ENCODE data around the gene NUDT8.
"Not testable (repeated sequence)": the region's sequence is repeated elsewhere in the genome, so short reads cannot be mapped to it uniquely, and the experiment has no call there.

Gene NUDT8

DNA sequence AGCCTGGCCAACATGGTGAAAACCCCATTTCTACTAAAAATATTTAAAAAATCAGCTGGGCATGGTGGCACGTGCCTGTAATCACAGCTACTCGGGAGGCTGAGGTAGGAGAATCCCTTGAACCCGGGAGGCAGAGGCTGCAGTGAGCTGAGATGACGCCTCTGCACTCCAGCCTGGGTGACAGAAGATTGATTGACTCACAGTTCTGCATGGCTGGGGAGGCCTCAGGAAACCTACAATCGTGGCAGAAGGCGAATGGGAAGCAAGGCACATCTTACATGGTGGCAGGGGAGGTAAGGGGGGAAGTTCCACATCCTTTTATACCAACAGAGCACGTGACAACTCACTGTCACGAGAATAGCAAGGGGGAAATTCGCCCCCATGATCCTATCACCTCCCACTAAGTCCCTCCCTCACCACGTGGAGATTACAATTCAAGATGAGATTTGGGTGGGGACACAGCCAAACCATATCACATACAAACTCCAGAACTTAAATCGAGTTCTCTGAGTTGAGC lies 40.8 kb downstream of the NUDT8 start:
- DNase-seq (ENCODE audit: low read depth in 2 of 2) = not testable (repeated sequence)

DNA sequence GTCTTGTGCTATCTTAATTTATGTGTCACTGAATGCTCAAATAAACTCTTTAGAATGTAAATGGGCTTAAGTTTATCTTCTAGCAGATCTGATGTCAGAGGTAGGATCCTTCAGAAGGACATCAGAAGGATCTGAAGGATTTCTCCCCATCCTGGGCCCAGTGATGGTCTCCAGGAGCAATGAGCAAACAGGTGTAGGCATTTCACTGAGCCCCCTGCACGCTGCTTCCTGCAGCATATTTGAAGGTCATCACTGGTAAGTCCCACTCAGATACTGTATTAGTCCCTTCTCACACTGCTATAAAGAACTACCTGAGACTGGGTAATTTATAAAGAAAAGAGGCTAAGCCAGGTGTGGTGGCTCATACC lies 41.6 kb downstream of the NUDT8 start:
- DNase-seq (ENCODE audit: low read depth in 2 of 2) = no peak

GRCh38 chr11:67586568-67587250 lies 43.0 kb downstream of the NUDT8 start:
- no peak for DNase-seq (ENCODE audit: low read depth in 2 of 2)

GRCh38 chr11:67585911-67586310 lies 43.8 kb downstream of the NUDT8 start:
- no peak for DNase-seq (ENCODE audit: low read depth in 2 of 2)

DNA sequence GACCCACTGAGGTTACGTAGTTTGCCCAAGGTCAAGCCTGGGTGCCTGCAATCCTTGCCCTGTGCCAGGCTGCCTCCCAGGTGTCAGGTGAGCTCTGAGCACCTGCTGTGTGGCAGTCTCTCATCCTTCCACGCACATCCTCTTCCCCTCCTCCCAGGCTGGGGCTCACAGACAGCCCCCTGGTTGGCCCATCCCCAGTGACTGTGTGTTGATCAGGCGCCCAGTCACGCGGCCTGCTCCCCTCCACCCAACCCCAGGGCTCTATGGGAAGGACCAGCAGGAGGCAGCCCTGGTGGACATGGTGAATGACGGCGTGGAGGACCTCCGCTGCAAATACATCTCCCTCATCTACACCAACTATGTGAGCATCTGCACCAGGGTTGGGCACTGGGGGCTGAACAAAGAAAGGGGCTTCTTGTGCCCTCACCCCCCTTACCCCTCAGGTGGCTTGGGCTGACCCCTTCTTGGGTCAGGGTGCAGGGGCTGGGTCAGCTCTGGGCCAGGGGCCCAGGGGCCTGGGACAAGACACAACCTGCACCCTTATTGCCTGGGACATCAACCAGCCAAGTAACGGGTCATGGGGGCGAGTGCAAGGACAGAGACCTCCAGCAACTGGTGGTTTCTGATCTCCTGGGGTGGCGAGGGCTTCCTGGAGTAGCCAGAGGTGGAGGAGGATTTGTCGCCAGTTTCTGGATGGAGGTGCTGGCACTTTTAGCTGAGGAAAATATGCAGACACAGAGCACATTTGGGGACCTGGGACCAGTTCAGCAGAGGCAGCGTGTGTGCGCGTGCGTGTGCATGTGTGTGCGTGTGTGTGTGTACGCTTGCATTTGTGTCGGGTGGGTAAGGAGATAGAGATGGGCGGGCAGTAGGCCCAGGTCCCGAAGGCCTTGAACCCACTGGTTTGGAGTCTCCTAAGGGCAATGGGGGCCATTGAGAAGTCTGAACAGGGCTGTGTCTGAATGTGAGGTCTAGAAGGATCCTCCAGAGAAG lies 44.6 kb downstream of the NUDT8 start:
- no peak for DNase-seq (ENCODE audit: low read depth in 2 of 2)

DNA sequence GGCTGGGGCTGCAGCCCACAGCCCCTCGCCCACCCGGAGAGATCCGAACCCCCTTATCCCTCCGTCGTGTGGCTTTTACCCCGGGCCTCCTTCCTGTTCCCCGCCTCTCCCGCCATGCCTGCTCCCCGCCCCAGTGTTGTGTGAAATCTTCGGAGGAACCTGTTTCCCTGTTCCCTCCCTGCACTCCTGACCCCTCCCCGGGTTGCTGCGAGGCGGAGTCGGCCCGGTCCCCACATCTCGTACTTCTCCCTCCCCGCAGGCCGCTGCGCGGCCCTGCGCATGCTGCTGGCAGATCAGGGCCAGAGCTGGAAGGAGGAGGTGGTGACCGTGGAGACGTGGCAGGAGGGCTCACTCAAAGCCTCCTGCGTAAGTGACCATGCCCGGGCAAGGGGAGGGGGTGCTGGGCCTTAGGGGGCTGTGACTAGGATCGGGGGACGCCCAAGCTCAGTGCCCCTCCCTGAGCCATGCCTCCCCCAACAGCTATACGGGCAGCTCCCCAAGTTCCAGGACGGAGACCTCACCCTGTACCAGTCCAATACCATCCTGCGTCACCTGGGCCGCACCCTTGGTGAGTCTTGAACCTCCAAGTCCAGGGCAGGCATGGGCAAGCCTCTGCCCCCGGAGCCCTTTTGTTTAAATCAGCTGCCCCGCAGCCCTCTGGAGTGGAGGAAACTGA lies 45.4 kb downstream of the NUDT8 start:
- DNase-seq (ENCODE audit: low read depth in 2 of 2) = no peak

GRCh38 chr11:67583247-67584204 lies 46.2 kb downstream of the NUDT8 start, which contains the start of gene GSTP1:
Gene GSTP1 (plus strand): TSS chr11:67583812. CDS start chr11:67583844, 32 bp downstream.
- peak; percentile 80 to 83 for DNase-seq (ENCODE audit: low read depth in 2 of 2)

DNA sequence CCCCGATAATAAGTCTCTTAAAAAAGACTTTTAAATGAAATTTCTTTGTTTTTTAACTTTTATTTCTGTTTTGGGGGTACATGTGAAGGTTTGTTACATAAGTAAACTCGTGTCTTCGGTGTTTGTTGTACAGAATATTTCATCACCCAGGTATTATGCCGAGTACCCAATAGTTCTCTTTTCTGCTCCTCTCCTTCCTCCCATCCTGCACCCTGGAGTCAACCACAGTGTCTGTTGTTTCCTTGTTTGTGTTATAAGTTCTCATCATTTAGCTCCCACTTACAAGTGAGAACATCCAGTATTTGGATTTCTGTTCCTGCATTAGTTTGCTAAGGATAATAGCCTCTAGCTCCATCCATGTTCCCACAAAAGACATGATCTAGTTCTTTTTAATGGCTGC lies 47.7 kb downstream of the NUDT8 start:
- no peak for DNase-seq (ENCODE audit: low read depth in 2 of 2)

DNA sequence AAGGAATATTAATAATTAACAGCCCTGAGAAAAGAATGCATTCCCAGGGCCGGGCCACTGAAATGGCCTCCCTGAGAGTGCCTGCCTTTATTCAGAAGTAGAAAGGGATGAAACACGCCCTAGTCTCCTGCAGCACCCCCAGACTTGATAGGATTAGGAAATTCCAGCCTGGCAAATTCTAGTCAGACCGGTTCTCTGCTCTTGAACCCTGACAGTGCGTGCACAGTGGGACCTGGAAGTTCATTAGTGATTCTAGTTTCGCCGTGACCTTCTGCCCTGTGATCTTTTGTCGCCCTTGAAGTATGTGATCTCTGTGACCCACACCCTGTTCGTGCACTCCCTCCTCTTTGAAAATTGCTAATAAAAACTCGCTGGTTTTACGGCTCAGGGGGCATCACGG lies 48.3 kb downstream of the NUDT8 start:
- no peak for DNase-seq (ENCODE audit: low read depth in 2 of 2)

- DNase-seq (ENCODE audit: low read depth in 2 of 2) = no peak
These were observed 51.8 kb downstream of the NUDT8 start for GRCh38 chr11:67577951-67578350.

Measured in stimulated activated CD8-positive, alpha-beta memory T cell treated with anti-CD3 and anti-CD28 coated beads, Interleukin-2, amount 100 ng/mL, for 48 hours (primary cell).